H1 (cell line): ENCODE results near the gene HOXB5. TPM values are rescaled to one million over a fixed set of nuclear protein-coding genes. Genes with fewer than 3 reads are reported as not detected.

Source experiments
- CTCF ChIA-PET: fragments of 300-600 bp; sonication (Branson Sonifier 250); formaldehyde crosslinking; loops from one replicate; lab custom pipeline; 2021; ENCODE audit not compliant: partially characterized antibody; lab: Charles Lee
- POLR2A ChIA-PET: fragments of 300-600 bp; sonication (Branson Sonifier 250); formaldehyde crosslinking; loops from one replicate; lab custom pipeline; 2021; ENCODE audit warnings: inconsistent platforms; ENCODE audit not compliant: partially characterized antibody; lab: Charles Lee
- DNase-seq, 2 experiments: peaks; one replicate each; pipeline versions ENCODE4 v3.0.0 to v3.0.0-alpha.2; 2010 to 2022; ENCODE audit warnings: low spot score in 2 of 2, low read depth in 1 of 2, mixed read lengths in 1 of 2
- FAIRE-seq: peaks from 2 replicates; lab custom pipeline; 2011; peaks lifted over from hg19 to GRCh38; lab: Jason Lieb, UNC
- H2AFZ ChIP-seq: 2 replicates; pipeline ENCODE4 v1.8.1; 2012; ENCODE audit warnings: low read length, inconsistent platforms
- H2AK5ac ChIP-seq: 2 replicates; pipeline ENCODE4 v1.6.1; 2013; ENCODE audit warnings: low read depth, low read length
- H2BK120ac ChIP-seq: replicated peaks from 2 replicates; pipeline ENCODE3; 2013; ENCODE audit warnings: low read depth, low read length, inconsistent platforms
- H2BK12ac ChIP-seq: 2 replicates; pipeline ENCODE4 v1.6.1; 2013; ENCODE audit warnings: low read depth, low read length
- H2BK15ac ChIP-seq: 2 replicates; pipeline ENCODE4 v1.6.1; 2013; ENCODE audit warnings: low read length
- H2BK20ac ChIP-seq: 2 replicates; pipeline ENCODE4 v1.6.1; 2013; ENCODE audit warnings: low read length
- H2BK5ac ChIP-seq: 2 replicates; pipeline ENCODE4 v1.6.1; 2013; ENCODE audit warnings: low read depth, low read length
- H3K14ac ChIP-seq: 2 replicates; pipeline ENCODE4 v1.6.1; 2013; ENCODE audit warnings: inconsistent platforms; ENCODE audit not compliant: insufficient read length
- H3K18ac ChIP-seq: 2 replicates; pipeline ENCODE4 v1.6.1; 2013; ENCODE audit warnings: low read length; ENCODE audit errors: extremely low read depth
- H3K23ac ChIP-seq: 2 replicates; pipeline ENCODE4 v1.6.1; 2013; ENCODE audit warnings: inconsistent platforms; ENCODE audit not compliant: insufficient read length
- H3K23me2 ChIP-seq: 2 replicates; pipeline ENCODE4 v1.6.1; 2013; ENCODE audit warnings: low read depth, low read length
- H3K27ac ChIP-seq: 2 replicates; pipeline ENCODE4 v1.6.1; 2011; ENCODE audit warnings: low read depth, low read length, inconsistent platforms
- H3K27me3 ChIP-seq, 4 experiments: replicated peaks in 1 of 4; 1 replicate in 1 of 4; 2 replicates in 3 of 4; pipeline versions ENCODE4 v1.6.1 to v1.8.1; 2011 to 2013; ENCODE audit warnings: low read length in 3 of 4, mild to moderate bottlenecking in 3 of 4, inconsistent platforms in 2 of 4, mixed read lengths in 2 of 4, moderate library complexity in 1 of 4; ENCODE audit not compliant: control insufficient read depth in 3 of 4, insufficient read depth in 3 of 4; ENCODE audit errors: extremely low read depth in 1 of 4
- H3K36me3 ChIP-seq, 4 experiments: 2 replicates each; pipeline versions ENCODE4 v1.6.1 to v1.8.1; 2011 to 2013; ENCODE audit warnings: mild to moderate bottlenecking in 4 of 4, low read length in 3 of 4, moderate library complexity in 2 of 4, control low read depth in 1 of 4, inconsistent platforms in 1 of 4; ENCODE audit not compliant: insufficient read depth in 4 of 4, control insufficient read depth in 2 of 4
- H3K4ac ChIP-seq: replicated peaks from 2 replicates; pipeline ENCODE3; 2013; ENCODE audit warnings: low read length, low read depth, mixed read lengths, inconsistent platforms; ENCODE audit not compliant: insufficient read length
- H3K4me1 ChIP-seq, 4 experiments: replicated peaks in 1 of 4; 1 replicate in 1 of 4; 2 replicates in 3 of 4; pipeline versions ENCODE4 v1.6.1 to v1.8.1; 2011 to 2013; ENCODE audit warnings: low read length in 3 of 4, inconsistent platforms in 2 of 4, mixed read lengths in 1 of 4; ENCODE audit not compliant: insufficient read depth in 4 of 4, control insufficient read depth in 3 of 4
- H3K4me2 ChIP-seq, 2 experiments: 2 replicates each; pipeline versions ENCODE4 v1.6.1 to v1.8.1; 2011 to 2013; ENCODE audit warnings: low read depth in 2 of 2, low read length in 2 of 2, control low read depth in 1 of 2, inconsistent platforms in 1 of 2, mild to moderate bottlenecking in 1 of 2; ENCODE audit not compliant: insufficient read depth in 1 of 2
- H3K4me3 ChIP-seq, 4 experiments: fragments of 200-600, 300-600 bp in 1 of 4; sonication (generic), shearing (Covaris generic), sonication (Bioruptor Twin) in 1 of 4; 2 replicates each; pipeline versions ENCODE4 v1.5.1 to v1.8.1; 2011 to 2016; ENCODE audit warnings: low read length in 4 of 4, low read depth in 3 of 4, control low read depth in 2 of 4, inconsistent platforms in 2 of 4, mild to moderate bottlenecking in 2 of 4, mixed read lengths in 1 of 4, moderate library complexity in 1 of 4; ENCODE audit not compliant: insufficient read depth in 2 of 4; ENCODE audit errors: extremely low read depth in 1 of 4
- H3K56ac ChIP-seq: replicated peaks from 2 replicates; pipeline ENCODE3; 2013; ENCODE audit warnings: low read depth, mild to moderate bottlenecking, mixed read lengths, low read length, inconsistent platforms; ENCODE audit not compliant: insufficient read length
- H3K79me1 ChIP-seq: 2 replicates; pipeline ENCODE4 v1.6.1; 2013; ENCODE audit warnings: low read depth, low read length, control low read depth
- H3K79me2 ChIP-seq, 2 experiments: 2 replicates each; pipeline versions ENCODE4 v1.6.1 to v1.8.1; 2012 to 2013; ENCODE audit warnings: low read length in 2 of 2, mild to moderate bottlenecking in 2 of 2, inconsistent platforms in 1 of 2; ENCODE audit not compliant: insufficient read depth in 2 of 2, control insufficient read depth in 1 of 2
- H3K9ac ChIP-seq, 4 experiments: replicated peaks in 1 of 4; 1 replicate in 1 of 4; 2 replicates in 3 of 4; pipeline versions ENCODE4 v1.6.1 to v1.8.1; 2011 to 2013; ENCODE audit warnings: low read depth in 3 of 4, low read length in 3 of 4, control low read depth in 2 of 4, mild to moderate bottlenecking in 2 of 4, moderate library complexity in 2 of 4, inconsistent platforms in 1 of 4; ENCODE audit errors: extremely low read depth in 1 of 4
- H3K9me3 ChIP-seq, 2 experiments: 2 replicates each; pipeline versions ENCODE4 v1.6.1 to v1.8.1; 2012 to 2013; ENCODE audit warnings: mild to moderate bottlenecking in 2 of 2, moderate library complexity in 2 of 2, control low read depth in 1 of 2, inconsistent platforms in 1 of 2, low read depth in 1 of 2, low read length in 1 of 2, mixed read lengths in 1 of 2; ENCODE audit not compliant: insufficient read depth in 2 of 2
- H4K20me1 ChIP-seq, 2 experiments: replicated peaks in 1 of 2; 2 replicates each; pipeline versions ENCODE3 to v1.8.1; 2011 to 2013; ENCODE audit warnings: inconsistent platforms in 2 of 2, low read length in 2 of 2, mild to moderate bottlenecking in 1 of 2; ENCODE audit not compliant: insufficient read depth in 2 of 2, control insufficient read depth in 1 of 2
- H4K5ac ChIP-seq: 2 replicates; pipeline ENCODE4 v1.6.1; 2013; ENCODE audit warnings: low read length, low read depth, mixed read lengths, inconsistent platforms; ENCODE audit not compliant: insufficient read length
- H4K8ac ChIP-seq: 2 replicates; pipeline ENCODE4 v1.8.0; 2013; ENCODE audit warnings: mild to moderate bottlenecking, moderate library complexity, low read length, inconsistent platforms; ENCODE audit not compliant: insufficient read depth; ENCODE audit errors: extremely low read depth
- H4K91ac ChIP-seq: replicated peaks from 2 replicates; pipeline ENCODE3; 2013; ENCODE audit warnings: low read length, mixed read lengths, inconsistent platforms; ENCODE audit not compliant: insufficient read length
- CBX8 ChIP-seq: fragments of 300-800, 300-1000 bp; sonication (generic); IDR thresholded peaks from 2 replicates; pipeline ENCODE4 v1.7.1; 2016; ENCODE audit warnings: low read depth, low read length, borderline replicate concordance
- CREB1 ChIP-seq: IDR thresholded peaks from 2 replicates; pipeline ENCODE4 v1.6.1; 2012; ENCODE audit warnings: inconsistent platforms
- EZH2 ChIP-seq: fragments of 200-600 bp; sonication (generic); IDR thresholded peaks from 2 replicates; pipeline ENCODE4 v1.7.1; 2012; ENCODE audit warnings: low read depth, mild to moderate bottlenecking, moderate library complexity, low read length, inconsistent platforms; ENCODE audit not compliant: severe bottlenecking
- RNF2 ChIP-seq: fragments of 200-900, 300-1000 bp; sonication (generic); IDR thresholded peaks from 2 replicates; pipeline ENCODE4 v1.7.1; 2016; ENCODE audit warnings: borderline replicate concordance, low read depth, mild to moderate bottlenecking, antibody characterized with exemption, low read length; ENCODE audit not compliant: poor library complexity, severe bottlenecking; ENCODE audit errors: missing control alignments
- SUZ12 ChIP-seq: fragments of 200-600 bp; sonication (generic); IDR thresholded peaks from 2 replicates; pipeline ENCODE4 v1.6.1; 2012; ENCODE audit warnings: mild to moderate bottlenecking, inconsistent platforms, low read length, moderate library complexity, mixed read lengths
- TAF7 ChIP-seq: optimal IDR thresholded peaks from 2 replicates; pipeline ENCODE3; 2011; ENCODE audit warnings: low read depth, mild to moderate bottlenecking, inconsistent platforms, low read length, moderate library complexity, borderline replicate concordance
- WGBS, 2 experiments: shearing (Covaris generic) in 1 of 2; methylation state at CpG; one replicate each; pipeline versions ENCODE4 v1.1.6 to v1.1.7; 2013 to 2015; ENCODE audit warnings: low lambda C conversion rate in 2 of 2, mixed read lengths in 2 of 2, inconsistent platforms in 1 of 2, low coverage in 1 of 2, missing lambda C conversion rate in 1 of 2; ENCODE audit not compliant: insufficient replicate concordance in 2 of 2, insufficient coverage in 1 of 2, insufficient read length in 1 of 2; ENCODE audit errors: extremely low coverage in 1 of 2, missing lambda C conversion rate in 1 of 2; 5-methylcytosine and 5-hydroxymethylcytosine counted together
- polyA plus RNA-seq, 7 experiments: library from polyadenylated mRNA; depleted of rRNA in 3 of 7; stranded (reverse) in 5 of 7; unstranded in 2 of 7; fragments of >200 nt in 5 of 7; fragments of 200-250 nt in 2 of 7; gene quantifications; 1 replicate in 5 of 7; 2 replicates in 1 of 7; 4 replicates in 1 of 7; pipeline versions ENCODE4 v1.2.1 to v1.2.3, GENCODE V29; 2011 to 2013; ENCODE audit warnings: missing spikeins in 2 of 7, mixed read lengths in 2 of 7
- total RNA-seq: library from RNA; stranded (reverse); fragmentation: NEBNext Ultra II Directional; extraction: Animal tissue kit (Norgen Biotek cat#: 25700); gene quantifications from 2 replicates; pipeline ENCODE4 v1.2.1, GENCODE V29; 2021

Gene HOXB5
- total and polyA plus RNA-seq, 2 of the 8 experiments (the other 6 are each of a cell fraction or from before 2014, with no cell fraction given), result not detected

DNA sequence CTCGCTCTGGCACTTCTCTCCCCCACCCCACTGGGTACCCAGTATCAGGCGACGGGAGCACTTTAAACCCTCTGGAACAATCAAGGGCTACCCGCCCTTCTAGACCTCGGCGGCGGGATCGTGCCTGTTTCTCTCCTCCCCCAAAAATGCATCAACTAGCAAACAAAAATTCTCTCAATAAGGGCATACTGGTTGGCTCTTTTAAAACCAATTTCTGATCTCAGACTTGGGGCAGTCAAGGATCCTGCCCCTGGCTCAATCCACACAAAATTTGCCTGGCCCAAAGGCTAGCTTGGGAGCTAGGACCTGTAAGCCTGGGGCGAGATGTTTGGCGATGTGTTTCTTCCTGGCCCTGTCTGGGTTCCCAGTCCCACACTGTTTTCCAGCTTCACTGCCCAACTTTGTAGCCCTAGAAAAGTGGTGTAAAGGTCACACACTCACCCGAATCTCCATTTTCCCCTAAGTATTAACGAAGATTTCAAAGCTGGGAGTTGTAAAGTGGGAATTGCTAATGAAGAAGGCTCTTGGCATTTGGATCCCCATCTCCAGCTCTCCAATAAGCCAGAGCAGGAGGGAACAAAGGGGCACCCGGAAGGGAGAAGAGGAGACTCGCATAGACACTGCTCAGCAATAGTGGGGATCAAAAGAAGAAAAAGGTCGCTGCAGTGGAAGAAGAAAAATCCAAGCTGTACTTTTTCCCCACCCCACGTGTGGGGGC, 34.3 kb downstream of the HOXB5 start:
- Histone ChIP-seq H3K23ac (no peak overlapping the region), H3K36me3 (peaks cover 0 to 5% (median 0%) of the 10 kb centered on the region in 4 experiments; a peak in 1 of 8 replicates), H4K20me1 (peaks cover 16 to 31% of the 10 kb centered on the region in 2 experiments), H4K5ac (no peak overlapping the region), H3K27me3 (peaks cover 99 to 100% (median 99%) of the 10 kb centered on the region in 4 experiments), H3K4me2 (no peak overlapping the region), H3K9me3 (no peaks in the 10 kb centered on the region), H3K23me2 (no peaks in the 10 kb centered on the region), H4K91ac (no peak overlapping the region), H2AK5ac (no peak overlapping the region), H3K79me2 (no peaks in the 10 kb centered on the region), H3K9ac (no peak overlapping the region), H3K79me1 (no peaks in the 10 kb centered on the region), H2BK20ac (no peak overlapping the region), H4K8ac (no peak overlapping the region), H2BK5ac (no peak overlapping the region), H3K27ac (no peak overlapping the region), H3K14ac (no peak overlapping the region), H2BK12ac (no peak overlapping the region), H3K18ac (no peak overlapping the region; the same call in 1 of the 2 replicates), H3K56ac (no peak overlapping the region), H3K4me1 (peaks cover 0 to 9% (median 4%) of the 10 kb centered on the region in 4 experiments; a peak in 4 of 7 replicates), H2BK120ac (no peak overlapping the region), H3K4ac (no peak overlapping the region), H2BK15ac (no peak overlapping the region), H3K4me3 (no peak overlapping the region), H2AFZ (no peak overlapping the region)
- WGBS, 2 experiments, result 10% methylated on average over 16 of the region's 16 CpGs; no CpG with 5 or more reads in 1 of the 2 experiments
- TF ChIP-seq EZH2 (peak; percentile 85), TAF7 (no peak), CBX8 (peak; percentile 89; the same call in 1 of the 2 replicates), RNF2 (peak; percentile 84), CREB1 (no peak), SUZ12 (peak; percentile 88)
- no peak for DNase-seq
- FAIRE-seq, result no peak
- ChIA-PET CTCF (interaction anchor here (0.8 to 1.6 kb wide), 9 partner anchors 9 to 294 kb away, joined by 3 to 7 read pairs (median 3); partner anchors contain the start of gene HOXB9), POLR2A (no interaction called here)
